Activated T-cell treated with anti-CD3 and anti-CD28 coated beads, Interleukin-2, amount 50 U/mL, for 24 hours (primary cell): Measurements from ENCODE around the gene ZNF652.
"Not testable (repeated sequence)": the region's sequence is repeated elsewhere in the genome, so short reads cannot be mapped to it uniquely, and the experiment has no call there.

Experiments
- DNase-seq: peaks from one replicate; pipeline ENCODE4 v3.0.0-alpha.2; 2020
- H3K27ac Mint-ChIP-seq: 2 replicates; pipeline ENCODE4 v1.8.0; 2020; ENCODE audit warnings: mild to moderate bottlenecking, mixed read lengths
- H3K27me3 Mint-ChIP-seq: 2 replicates; pipeline ENCODE4 v1.8.0; 2020; ENCODE audit warnings: mixed read lengths
- H3K36me3 Mint-ChIP-seq: 2 replicates; pipeline ENCODE4 v1.8.0; 2020; ENCODE audit warnings: low read depth, mixed read lengths
- H3K4me1 Mint-ChIP-seq: 2 replicates; pipeline ENCODE4 v1.8.0; 2020; ENCODE audit warnings: low read depth, mixed read lengths
- H3K4me3 Mint-ChIP-seq: 2 replicates; pipeline ENCODE4 v1.8.0; 2020; ENCODE audit warnings: mild to moderate bottlenecking, moderate library complexity, mixed read lengths
- H3K9me3 Mint-ChIP-seq: 2 replicates; pipeline ENCODE4 v1.8.0; 2020; ENCODE audit warnings: mixed read lengths

Gene ZNF652

DNA sequence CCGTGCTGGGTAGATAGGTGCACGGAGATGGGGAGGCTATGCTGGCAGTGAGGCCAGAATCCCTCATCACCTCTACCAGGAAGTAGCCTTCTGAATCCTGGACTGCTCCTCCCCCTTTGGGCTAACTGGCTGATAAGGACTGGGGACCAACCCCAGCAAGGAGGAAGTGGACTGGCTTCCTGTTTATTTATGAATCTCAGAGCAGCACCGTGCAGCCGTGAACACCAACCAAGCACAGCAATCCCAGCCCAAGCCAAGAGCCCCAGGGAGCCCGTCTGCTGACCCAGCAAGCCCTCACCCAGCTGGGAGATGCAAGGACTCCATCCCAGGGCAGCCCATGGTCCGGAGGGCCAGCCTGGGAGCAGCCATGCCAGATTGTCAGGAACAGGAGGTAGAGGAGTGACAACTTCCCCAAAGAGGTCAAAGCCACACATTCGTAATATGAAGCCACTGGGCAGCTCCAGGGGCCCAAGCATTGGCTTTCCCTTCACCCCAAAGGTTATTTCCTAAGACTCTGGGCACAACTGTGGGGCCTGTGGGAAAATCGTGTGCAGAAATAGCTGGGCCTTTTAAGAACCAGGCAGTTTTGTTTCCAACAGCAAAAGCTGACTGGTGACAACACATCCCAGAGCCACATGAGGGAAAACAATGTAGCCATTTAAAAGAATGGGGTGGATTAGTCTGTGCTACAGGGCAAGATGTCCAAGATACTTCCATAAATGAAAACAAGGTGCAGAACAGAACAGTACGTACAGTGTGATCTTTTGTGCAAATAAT is 28.7 kb upstream of the ZNF652 start:
- Mint-ChIP-seq H3K27ac (peak overlapping the region; percentile 82), H3K4me3 (no peak overlapping the region), H3K27me3 (no peaks in the 10 kb centered on the region), H3K4me1 (peaks cover 57% of the 10 kb centered on the region), H3K9me3 (no peaks in the 10 kb centered on the region), H3K36me3 (no peaks in the 10 kb centered on the region)
- peak; percentile 34 for DNase-seq

- Mint-ChIP-seq H3K4me1 (peaks cover 54% of the 10 kb centered on the region), H3K27ac (peak overlapping the region; percentile 86)
- not testable (repeated sequence) for H3K36me3 Mint-ChIP-seq, H3K4me3 Mint-ChIP-seq, H3K27me3 Mint-ChIP-seq, H3K9me3 Mint-ChIP-seq
- DNase-seq, result peak; percentile 37
Observed at GRCh38 chr17:49389514-49390347, 27.7 kb upstream of the ZNF652 start.

- Mint-ChIP-seq H3K27me3 (no peaks in the 10 kb centered on the region), H3K27ac (peak overlapping the region; percentile 86), H3K36me3 (no peaks in the 10 kb centered on the region), H3K4me3 (peak overlapping the region; percentile 30), H3K9me3 (no peaks in the 10 kb centered on the region), H3K4me1 (peaks cover 50% of the 10 kb centered on the region)
- no peak for DNase-seq
Observed at GRCh38 chr17:49388692-49389513, 26.9 kb upstream of the ZNF652 start.

DNA sequence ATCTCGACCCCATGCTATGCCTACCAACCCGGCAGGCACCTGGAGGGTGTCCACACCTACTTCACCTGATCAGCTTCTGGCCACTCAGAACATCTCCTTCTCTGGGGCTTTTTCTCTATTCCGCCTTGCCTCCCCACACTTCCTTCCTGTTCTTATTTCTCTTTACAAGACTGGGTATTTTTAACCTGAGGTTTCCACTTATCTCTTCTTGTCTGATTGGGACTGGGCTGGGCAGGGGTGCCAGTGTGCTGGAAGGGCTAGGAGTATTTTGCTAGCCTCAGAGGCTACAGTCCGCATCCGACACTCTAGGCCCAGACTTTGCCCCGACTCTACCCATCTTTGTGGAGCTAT is 26.2 kb upstream of the ZNF652 start:
- peak overlapping the region; percentile 86 for H3K27ac Mint-ChIP-seq
- peaks cover 45% of the 10 kb centered on the region for H3K4me1 Mint-ChIP-seq
- no peaks in the 10 kb centered on the region for H3K36me3 Mint-ChIP-seq
- H3K9me3 Mint-ChIP-seq, result no peaks in the 10 kb centered on the region
- no peaks in the 10 kb centered on the region for H3K27me3 Mint-ChIP-seq
- peak; percentile 37 for DNase-seq
- peak overlapping the region; percentile 48 for H3K4me3 Mint-ChIP-seq

DNA sequence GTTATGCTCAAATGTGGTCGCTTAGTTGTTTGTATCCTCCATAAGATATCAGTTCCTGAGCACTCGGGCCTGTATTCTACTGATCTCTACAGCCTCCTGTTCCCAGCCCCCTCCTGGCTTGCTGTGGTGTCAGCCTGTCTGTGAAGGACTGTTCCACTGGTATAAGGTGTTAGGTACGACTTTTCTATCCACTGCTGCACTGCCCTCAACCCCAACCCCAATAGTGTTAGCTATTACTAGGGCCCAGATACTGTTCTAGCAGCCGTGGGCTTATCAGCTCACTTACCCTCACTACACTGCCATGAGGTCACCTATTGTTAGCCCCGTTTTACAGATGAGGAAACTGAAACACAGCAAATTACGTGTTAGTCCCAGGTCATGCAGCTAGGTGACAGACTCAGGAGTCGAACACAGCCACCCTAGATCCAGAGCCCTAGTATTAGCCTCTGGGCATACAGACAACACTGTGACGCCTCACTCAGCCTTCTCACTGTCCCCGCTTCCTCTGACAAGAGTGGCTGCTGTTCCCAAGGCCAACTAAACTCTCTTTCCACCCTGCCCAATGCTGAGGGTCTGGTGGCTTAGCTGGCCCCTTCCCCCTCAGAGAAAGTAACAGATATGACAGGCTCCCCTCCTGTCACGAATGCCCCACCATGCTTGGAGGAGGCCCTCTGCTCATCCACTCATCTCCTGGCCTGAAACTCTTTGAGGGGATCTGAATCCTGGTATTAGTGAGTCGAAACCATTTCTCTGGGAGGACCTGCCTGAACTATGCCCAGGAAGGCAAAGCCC is 25.6 kb upstream of the ZNF652 start:
- Mint-ChIP-seq H3K9me3 (no peaks in the 10 kb centered on the region), H3K4me1 (peaks cover 45% of the 10 kb centered on the region)

GRCh38 chr17:49386373-49386772 is 24.3 kb upstream of the ZNF652 start:
- Mint-ChIP-seq H3K27ac (no peak overlapping the region), H3K36me3 (no peaks in the 10 kb centered on the region), H3K4me3 (no peak overlapping the region), H3K9me3 (no peaks in the 10 kb centered on the region), H3K4me1 (peaks cover 42% of the 10 kb centered on the region), H3K27me3 (no peaks in the 10 kb centered on the region)
- no peak for DNase-seq

More for the DNA sequence above, 25.6 kb upstream of the ZNF652 start:
- peak; percentile 46 for DNase-seq
- no peaks in the 10 kb centered on the region for H3K27me3 Mint-ChIP-seq
- peak overlapping the region; percentile 86 for H3K27ac Mint-ChIP-seq
- peak overlapping the region; percentile 48 for H3K4me3 Mint-ChIP-seq
- no peaks in the 10 kb centered on the region for H3K36me3 Mint-ChIP-seq

GRCh38 chr17:49384951-49385350 is 22.9 kb upstream of the ZNF652 start:
- H3K4me1 Mint-ChIP-seq, result peaks cover 28% of the 10 kb centered on the region
- no peak overlapping the region for H3K4me3 Mint-ChIP-seq
- H3K9me3 Mint-ChIP-seq, result no peaks in the 10 kb centered on the region
- DNase-seq, result no peak
- no peak overlapping the region for H3K27ac Mint-ChIP-seq
- peaks cover 2% of the 10 kb centered on the region for H3K36me3 Mint-ChIP-seq
- no peaks in the 10 kb centered on the region for H3K27me3 Mint-ChIP-seq

GRCh38 chr17:49383060-49383459 is 21.0 kb upstream of the ZNF652 start:
- H3K4me3 Mint-ChIP-seq, result no peak overlapping the region
- H3K9me3 Mint-ChIP-seq, result no peaks in the 10 kb centered on the region
- H3K4me1 Mint-ChIP-seq, result peaks cover 11% of the 10 kb centered on the region
- peaks cover 2% of the 10 kb centered on the region for H3K36me3 Mint-ChIP-seq
- no peak overlapping the region for H3K27ac Mint-ChIP-seq
- H3K27me3 Mint-ChIP-seq, result no peaks in the 10 kb centered on the region
- DNase-seq, result no peak

DNA sequence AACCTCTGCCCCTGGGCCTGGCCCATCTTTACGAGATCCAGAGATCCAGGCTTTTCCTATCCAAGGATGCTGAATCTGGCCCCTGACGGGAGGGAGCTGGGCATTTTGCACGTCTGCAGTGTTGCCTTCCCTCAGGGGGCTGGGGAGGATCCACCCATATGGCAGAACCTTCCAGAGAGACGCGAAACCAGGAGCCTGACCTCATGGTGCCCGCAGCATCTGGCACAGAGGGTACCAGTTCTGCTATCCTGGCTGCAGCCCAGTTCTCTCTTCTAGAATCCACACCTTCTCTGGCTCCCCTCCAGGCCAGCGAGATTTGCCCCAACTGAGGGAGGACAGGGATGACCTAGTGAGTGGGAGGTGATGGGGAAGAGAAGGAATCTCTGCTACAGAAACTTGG is 20.5 kb upstream of the ZNF652 start:
- H3K27me3 Mint-ChIP-seq, result no peaks in the 10 kb centered on the region
- no peak overlapping the region for H3K27ac Mint-ChIP-seq
- peaks cover 2% of the 10 kb centered on the region for H3K36me3 Mint-ChIP-seq
- H3K4me3 Mint-ChIP-seq, result no peak overlapping the region
- H3K9me3 Mint-ChIP-seq, result no peaks in the 10 kb centered on the region
- H3K4me1 Mint-ChIP-seq, result peaks cover 6% of the 10 kb centered on the region
- no peak for DNase-seq

- Mint-ChIP-seq H3K4me3 (no peak overlapping the region), H3K4me1 (no peaks in the 10 kb centered on the region), H3K9me3 (no peaks in the 10 kb centered on the region), H3K27me3 (no peaks in the 10 kb centered on the region), H3K36me3 (peaks cover 2% of the 10 kb centered on the region), H3K27ac (no peak overlapping the region)
- DNase-seq, result no peak
Observed at GRCh38 chr17:49381793-49382192, 19.7 kb upstream of the ZNF652 start.

- Mint-ChIP-seq H3K27me3 (no peaks in the 10 kb centered on the region), H3K36me3 (peaks cover 2% of the 10 kb centered on the region), H3K4me1 (no peaks in the 10 kb centered on the region), H3K4me3 (no peak overlapping the region), H3K27ac (no peak overlapping the region), H3K9me3 (no peaks in the 10 kb centered on the region)
- DNase-seq, result no peak
Observed at GRCh38 chr17:49381033-49381432, 19.0 kb upstream of the ZNF652 start.

DNA sequence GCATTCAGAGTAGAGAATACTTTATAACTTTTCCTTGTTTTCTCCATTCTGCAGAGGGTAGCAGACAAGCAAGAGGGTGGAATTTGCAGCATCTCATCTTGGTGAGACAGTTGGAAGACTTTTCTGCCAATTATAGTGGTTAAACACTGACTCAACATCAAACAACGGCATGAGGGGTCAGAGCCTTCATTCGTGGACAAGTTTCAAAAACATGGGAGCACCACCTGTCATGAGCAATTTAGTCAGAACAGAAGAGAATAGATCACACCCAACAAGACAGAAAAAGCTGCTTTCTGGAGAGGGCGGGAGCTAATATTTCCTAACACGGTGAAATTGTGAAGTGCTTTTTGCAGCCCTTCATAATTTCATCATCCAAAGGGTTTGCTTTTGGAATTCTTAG is 17.9 kb upstream of the ZNF652 start:
- H3K27ac Mint-ChIP-seq, result no peak overlapping the region
- H3K4me1 Mint-ChIP-seq, result no peaks in the 10 kb centered on the region
- peaks cover 2% of the 10 kb centered on the region for H3K36me3 Mint-ChIP-seq
- no peaks in the 10 kb centered on the region for H3K9me3 Mint-ChIP-seq
- DNase-seq, result no peak
- no peak overlapping the region for H3K4me3 Mint-ChIP-seq
- H3K27me3 Mint-ChIP-seq, result no peaks in the 10 kb centered on the region

GRCh38 chr17:49378311-49378710 is 16.3 kb upstream of the ZNF652 start:
- Mint-ChIP-seq H3K27me3 (no peaks in the 10 kb centered on the region), H3K4me3 (no peak overlapping the region), H3K9me3 (no peaks in the 10 kb centered on the region), H3K4me1 (no peaks in the 10 kb centered on the region), H3K27ac (no peak overlapping the region), H3K36me3 (peaks cover 2% of the 10 kb centered on the region)
- DNase-seq, result no peak

- H3K4me1 Mint-ChIP-seq, result no peaks in the 10 kb centered on the region
- H3K36me3 Mint-ChIP-seq, result no peaks in the 10 kb centered on the region
- no peak overlapping the region for H3K27ac Mint-ChIP-seq
- H3K27me3 Mint-ChIP-seq, result no peaks in the 10 kb centered on the region
- no peaks in the 10 kb centered on the region for H3K9me3 Mint-ChIP-seq
- H3K4me3 Mint-ChIP-seq, result no peak overlapping the region
- no peak for DNase-seq
Observed at GRCh38 chr17:49375544-49375943, 13.5 kb upstream of the ZNF652 start.
